ENCODE data around the gene ZNF692. TPM values are rescaled to one million over a fixed set of nuclear protein-coding genes. Genes with fewer than 3 reads are reported as not detected.

Gene ZNF692
- total and polyA plus RNA-seq, 4 donors, result 7.8 to 16.3 (median 10.4) TPM

GRCh38 chr1:248872752-248873408 lies 14.0 kb upstream of the ZNF692 start:
- peak overlapping the region; percentile 57 to 77 for H3K9ac ChIP-seq (ENCODE audit: low read depth in 1 of 2, low read length in 2 of 2)
- H3K4me3 ChIP-seq (ENCODE audit: low read depth in 1 of 3, low read length in 3 of 3), result peak overlapping the region; percentile 50 to 76 (median 51)
- peaks cover 2 to 12% (median 4%) of the 10 kb centered on the region in 4 donors for H3K4me1 ChIP-seq (ENCODE audit: control insufficient read depth in 4 of 4, insufficient read depth in 4 of 4, low read length in 3 of 4)
- peak; percentile 74 for DNase-seq (ENCODE audit: low spot score)
- WGBS, result 16% methylated on average over 31 of the region's 31 CpGs
- peak overlapping the region; percentile 79 to 90 for H3K27ac ChIP-seq (ENCODE audit: low read depth in 1 of 2, low read length in 2 of 2)
- peak; percentile 33 for TF ChIP-seq NR2F2 (IDR thresholded peaks at IDR 0.05)
- TF ChIP-seq TAF1 (conservative IDR thresholded peaks at IDR 0.05), result no peak
- H3K27me3 ChIP-seq (ENCODE audit: control insufficient read depth in 4 of 4, insufficient read depth in 4 of 4, low read length in 3 of 4), result no peaks in the 10 kb centered on the region
- no peaks in the 10 kb centered on the region for H3K9me3 ChIP-seq (ENCODE audit: control insufficient read depth in 4 of 4, low read length in 3 of 4)
- H3K36me3 ChIP-seq (ENCODE audit: control insufficient read depth in 4 of 4, insufficient read depth in 3 of 4, low read depth in 1 of 4, low read length in 3 of 4), result no peaks in the 10 kb centered on the region

GRCh38 chr1:248871837-248872401 lies 13.0 kb upstream of the ZNF692 start:
- Histone ChIP-seq H3K27me3 (ENCODE audit: control insufficient read depth in 4 of 4, insufficient read depth in 4 of 4, low read length in 3 of 4) (no peaks in the 10 kb centered on the region), H3K4me3 (ENCODE audit: low read depth in 1 of 3, low read length in 3 of 3) (no peak overlapping the region), H3K9ac (ENCODE audit: low read depth in 1 of 2, low read length in 2 of 2) (no peak overlapping the region), H3K4me1 (ENCODE audit: control insufficient read depth in 4 of 4, insufficient read depth in 4 of 4, low read length in 3 of 4) (peaks cover 2 to 12% (median 4%) of the 10 kb centered on the region in 4 donors), H3K27ac (ENCODE audit: low read depth in 1 of 2, low read length in 2 of 2) (no peak overlapping the region), H3K9me3 (ENCODE audit: control insufficient read depth in 4 of 4, low read length in 3 of 4) (no peaks in the 10 kb centered on the region), H3K36me3 (ENCODE audit: control insufficient read depth in 4 of 4, insufficient read depth in 3 of 4, low read depth in 1 of 4, low read length in 3 of 4) (no peaks in the 10 kb centered on the region)
- no peak for DNase-seq (ENCODE audit: low spot score)
- TF ChIP-seq HNF4A (conservative IDR thresholded peaks at IDR 0.05) (no peak), CTCF (IDR thresholded peaks at IDR 0.05; ENCODE audit: low read depth, low read length, missing input control) (no peak), GABPA (IDR thresholded peaks at IDR 0.05 in 1 of 2, conservative IDR thresholded peaks at IDR 0.05 in 1 of 2) (no peak), RXRA (IDR thresholded peaks at IDR 0.05) (no peak), EGR1 (IDR thresholded peaks at IDR 0.05; ENCODE audit: low read depth in 2 of 2) (no peak), MAX (IDR thresholded peaks at IDR 0.05) (no peak), FOXA1 (IDR thresholded peaks at IDR 0.05) (no peak), HNF4G (IDR thresholded peaks at IDR 0.05) (no peak), RAD21 (IDR thresholded peaks at IDR 0.05) (no peak), FOXA2 (IDR thresholded peaks at IDR 0.05) (no peak), JUND (IDR thresholded peaks at IDR 0.05) (no peak)
- TF ChIP-seq, protein P1, sequence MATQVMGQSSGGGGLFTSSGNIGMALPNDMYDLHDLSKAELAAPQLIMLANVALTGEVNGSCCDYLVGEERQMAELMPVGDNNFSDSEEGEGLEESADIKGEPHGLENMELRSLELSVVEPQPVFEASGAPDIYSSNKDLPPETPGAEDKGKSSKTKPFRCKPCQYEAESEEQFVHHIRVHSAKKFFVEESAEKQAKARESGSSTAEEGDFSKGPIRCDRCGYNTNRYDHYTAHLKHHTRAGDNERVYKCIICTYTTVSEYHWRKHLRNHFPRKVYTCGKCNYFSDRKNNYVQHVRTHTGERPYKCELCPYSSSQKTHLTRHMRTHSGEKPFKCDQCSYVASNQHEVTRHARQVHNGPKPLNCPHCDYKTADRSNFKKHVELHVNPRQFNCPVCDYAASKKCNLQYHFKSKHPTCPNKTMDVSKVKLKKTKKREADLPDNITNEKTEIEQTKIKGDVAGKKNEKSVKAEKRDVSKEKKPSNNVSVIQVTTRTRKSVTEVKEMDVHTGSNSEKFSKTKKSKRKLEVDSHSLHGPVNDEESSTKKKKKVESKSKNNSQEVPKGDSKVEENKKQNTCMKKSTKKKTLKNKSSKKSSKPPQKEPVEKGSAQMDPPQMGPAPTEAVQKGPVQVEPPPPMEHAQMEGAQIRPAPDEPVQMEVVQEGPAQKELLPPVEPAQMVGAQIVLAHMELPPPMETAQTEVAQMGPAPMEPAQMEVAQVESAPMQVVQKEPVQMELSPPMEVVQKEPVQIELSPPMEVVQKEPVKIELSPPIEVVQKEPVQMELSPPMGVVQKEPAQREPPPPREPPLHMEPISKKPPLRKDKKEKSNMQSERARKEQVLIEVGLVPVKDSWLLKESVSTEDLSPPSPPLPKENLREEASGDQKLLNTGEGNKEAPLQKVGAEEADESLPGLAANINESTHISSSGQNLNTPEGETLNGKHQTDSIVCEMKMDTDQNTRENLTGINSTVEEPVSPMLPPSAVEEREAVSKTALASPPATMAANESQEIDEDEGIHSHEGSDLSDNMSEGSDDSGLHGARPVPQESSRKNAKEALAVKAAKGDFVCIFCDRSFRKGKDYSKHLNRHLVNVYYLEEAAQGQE (IDR thresholded peaks at IDR 0.05), result no peak
- TF ChIP-seq, protein P2, sequence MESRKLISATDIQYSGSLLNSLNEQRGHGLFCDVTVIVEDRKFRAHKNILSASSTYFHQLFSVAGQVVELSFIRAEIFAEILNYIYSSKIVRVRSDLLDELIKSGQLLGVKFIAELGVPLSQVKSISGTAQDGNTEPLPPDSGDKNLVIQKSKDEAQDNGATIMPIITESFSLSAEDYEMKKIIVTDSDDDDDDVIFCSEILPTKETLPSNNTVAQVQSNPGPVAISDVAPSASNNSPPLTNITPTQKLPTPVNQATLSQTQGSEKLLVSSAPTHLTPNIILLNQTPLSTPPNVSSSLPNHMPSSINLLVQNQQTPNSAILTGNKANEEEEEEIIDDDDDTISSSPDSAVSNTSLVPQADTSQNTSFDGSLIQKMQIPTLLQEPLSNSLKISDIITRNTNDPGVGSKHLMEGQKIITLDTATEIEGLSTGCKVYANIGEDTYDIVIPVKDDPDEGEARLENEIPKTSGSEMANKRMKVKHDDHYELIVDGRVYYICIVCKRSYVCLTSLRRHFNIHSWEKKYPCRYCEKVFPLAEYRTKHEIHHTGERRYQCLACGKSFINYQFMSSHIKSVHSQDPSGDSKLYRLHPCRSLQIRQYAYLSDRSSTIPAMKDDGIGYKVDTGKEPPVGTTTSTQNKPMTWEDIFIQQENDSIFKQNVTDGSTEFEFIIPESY (IDR thresholded peaks at IDR 0.05), result no peak
- 99% methylated on average over 3 of the region's 3 CpGs for WGBS
